Measurements from ENCODE around the gene HSD17B12. TPM values are rescaled to one million over a fixed set of nuclear protein-coding genes. Genes with fewer than 3 reads are reported as not detected.

The HSD17B12 gene
- total and polyA plus RNA-seq, 2 experiments from 2014 or later, result 83.2 to 137 TPM

DNA sequence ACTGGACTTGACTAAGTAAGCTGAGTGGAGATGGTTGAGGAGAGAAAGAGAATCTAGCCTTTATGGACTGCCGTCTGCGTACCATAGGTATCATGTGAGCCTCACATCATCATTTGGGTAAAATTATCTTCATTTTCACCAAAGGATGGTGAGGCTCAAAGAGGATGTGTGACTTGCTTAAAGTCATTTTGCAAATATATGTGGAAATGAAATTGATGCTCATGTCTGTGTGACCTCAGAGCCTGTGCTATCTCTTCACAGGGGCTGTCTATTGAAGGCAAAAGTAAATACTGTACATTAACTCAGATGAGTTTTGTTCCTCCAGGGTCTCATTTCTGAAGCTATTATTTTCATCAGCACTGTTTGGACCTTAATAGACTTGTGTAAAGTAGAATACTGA, 116.8 kb downstream of the HSD17B12 start:
- H3K4me3 ChIP-seq, result no peak overlapping the region
- TF ChIP-seq, protein P1, sequence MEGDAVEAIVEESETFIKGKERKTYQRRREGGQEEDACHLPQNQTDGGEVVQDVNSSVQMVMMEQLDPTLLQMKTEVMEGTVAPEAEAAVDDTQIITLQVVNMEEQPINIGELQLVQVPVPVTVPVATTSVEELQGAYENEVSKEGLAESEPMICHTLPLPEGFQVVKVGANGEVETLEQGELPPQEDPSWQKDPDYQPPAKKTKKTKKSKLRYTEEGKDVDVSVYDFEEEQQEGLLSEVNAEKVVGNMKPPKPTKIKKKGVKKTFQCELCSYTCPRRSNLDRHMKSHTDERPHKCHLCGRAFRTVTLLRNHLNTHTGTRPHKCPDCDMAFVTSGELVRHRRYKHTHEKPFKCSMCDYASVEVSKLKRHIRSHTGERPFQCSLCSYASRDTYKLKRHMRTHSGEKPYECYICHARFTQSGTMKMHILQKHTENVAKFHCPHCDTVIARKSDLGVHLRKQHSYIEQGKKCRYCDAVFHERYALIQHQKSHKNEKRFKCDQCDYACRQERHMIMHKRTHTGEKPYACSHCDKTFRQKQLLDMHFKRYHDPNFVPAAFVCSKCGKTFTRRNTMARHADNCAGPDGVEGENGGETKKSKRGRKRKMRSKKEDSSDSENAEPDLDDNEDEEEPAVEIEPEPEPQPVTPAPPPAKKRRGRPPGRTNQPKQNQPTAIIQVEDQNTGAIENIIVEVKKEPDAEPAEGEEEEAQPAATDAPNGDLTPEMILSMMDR (IDR thresholded peaks at IDR 0.05; ENCODE audit: poor library complexity), result no peak
- TF ChIP-seq EZH2phosphoT487 (IDR thresholded peaks at IDR 0.05; ENCODE audit: low read depth, severe bottlenecking, unreplicated experiment), result no peak
- no peak for TF ChIP-seq EZH2 (IDR thresholded peaks at IDR 0.05; ENCODE audit: borderline replicate concordance)
- 94% methylated on average over 2 of the region's 2 CpGs for WGBS (ENCODE audit: low lambda C conversion rate, missing lambda C conversion rate)
- H3K27ac ChIP-seq, result no peak overlapping the region
- H3K9me2 ChIP-seq (replicated peaks; ENCODE audit: insufficient read depth), result no peaks in the 10 kb centered on the region
- H3K4me2 ChIP-seq, result no peak overlapping the region
- DNase-seq (ENCODE audit: low spot score), result no peak
- H3K27me3 ChIP-seq, result no peaks in the 10 kb centered on the region
- no peaks in the 10 kb centered on the region for H4K20me1 ChIP-seq (ENCODE audit: insufficient read depth, poor library complexity, severe bottlenecking)
- H3K9me3 ChIP-seq (ENCODE audit: low read depth), result no peaks in the 10 kb centered on the region
- H3K79me2 ChIP-seq, result peaks cover 2% of the 10 kb centered on the region
- no peaks in the 10 kb centered on the region for H3K4me1 ChIP-seq (ENCODE audit: insufficient read depth)
- H3K36me3 ChIP-seq (replicated peaks; ENCODE audit: insufficient read depth, low read depth), result no peaks in the 10 kb centered on the region
- no peak overlapping the region for H2AFZ ChIP-seq

DNA sequence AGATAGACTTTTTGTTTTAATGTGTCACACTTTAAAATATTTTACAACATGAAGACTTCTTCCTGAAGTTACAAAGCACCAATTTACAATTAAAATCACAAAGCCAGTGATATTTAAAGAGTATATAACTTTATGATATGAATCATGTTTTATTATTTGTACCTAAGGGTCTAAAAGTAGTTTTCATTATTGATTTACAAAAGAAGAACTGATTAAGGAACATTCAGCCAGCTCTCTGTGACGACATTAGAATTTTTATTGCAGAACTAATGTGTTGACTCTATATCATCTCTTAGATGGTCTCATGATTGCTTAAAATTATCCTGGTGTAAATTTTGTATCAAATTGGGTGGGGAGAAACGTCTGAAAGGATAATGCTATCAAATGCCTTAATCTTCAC, 117.3 kb downstream of the HSD17B12 start:
- Histone ChIP-seq H4K20me1 (ENCODE audit: insufficient read depth, poor library complexity, severe bottlenecking) (no peaks in the 10 kb centered on the region), H3K4me3 (no peak overlapping the region), H3K36me3 (replicated peaks; ENCODE audit: insufficient read depth, low read depth) (no peaks in the 10 kb centered on the region), H3K4me1 (ENCODE audit: insufficient read depth) (no peaks in the 10 kb centered on the region), H3K9me3 (ENCODE audit: low read depth) (no peaks in the 10 kb centered on the region), H2AFZ (no peak overlapping the region), H3K4me2 (no peak overlapping the region), H3K9me2 (replicated peaks; ENCODE audit: insufficient read depth) (no peaks in the 10 kb centered on the region), H3K27ac (no peak overlapping the region), H3K79me2 (peaks cover 2% of the 10 kb centered on the region), H3K27me3 (no peaks in the 10 kb centered on the region)
- no peak for TF ChIP-seq EZH2phosphoT487 (IDR thresholded peaks at IDR 0.05; ENCODE audit: low read depth, severe bottlenecking, unreplicated experiment)
- no peak for TF ChIP-seq EZH2 (IDR thresholded peaks at IDR 0.05; ENCODE audit: borderline replicate concordance)
- TF ChIP-seq, protein P1 (IDR thresholded peaks at IDR 0.05; ENCODE audit: poor library complexity), result no peak
- WGBS (ENCODE audit: low lambda C conversion rate, missing lambda C conversion rate), result 76% methylated on average over 2 of the region's 2 CpGs
- no peak for DNase-seq (ENCODE audit: low spot score)

DNA sequence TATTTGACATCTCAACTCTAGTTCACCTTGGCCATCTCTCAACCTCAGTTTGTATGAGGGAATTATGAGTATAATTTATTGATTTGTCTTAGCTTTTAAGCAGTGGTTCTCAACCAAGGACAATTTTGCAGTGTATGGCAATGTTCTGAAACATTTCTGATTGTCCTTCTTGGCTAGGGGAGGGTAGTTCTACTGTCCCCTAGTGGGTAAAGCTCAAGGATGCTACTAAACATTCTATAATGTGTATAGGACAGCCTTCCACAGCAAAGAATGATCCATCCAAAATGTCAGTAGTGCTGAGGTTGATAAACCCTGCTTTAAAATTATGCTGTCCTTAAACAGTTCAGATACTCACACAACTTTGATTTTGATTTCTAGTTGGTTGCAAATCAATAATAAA, 122.0 kb downstream of the HSD17B12 start:
- Histone ChIP-seq H3K79me2 (no peaks in the 10 kb centered on the region), H3K9me3 (ENCODE audit: low read depth) (no peaks in the 10 kb centered on the region), H3K36me3 (replicated peaks; ENCODE audit: insufficient read depth, low read depth) (no peaks in the 10 kb centered on the region), H3K27ac (no peak overlapping the region), H4K20me1 (ENCODE audit: insufficient read depth, poor library complexity, severe bottlenecking) (no peaks in the 10 kb centered on the region), H3K4me2 (no peak overlapping the region), H2AFZ (no peak overlapping the region), H3K4me3 (no peak overlapping the region), H3K9me2 (replicated peaks; ENCODE audit: insufficient read depth) (no peaks in the 10 kb centered on the region), H3K4me1 (ENCODE audit: insufficient read depth) (no peaks in the 10 kb centered on the region), H3K27me3 (no peaks in the 10 kb centered on the region)
- TF ChIP-seq, protein P1 (IDR thresholded peaks at IDR 0.05; ENCODE audit: poor library complexity), result peak; percentile 11
- no peak for TF ChIP-seq EZH2phosphoT487 (IDR thresholded peaks at IDR 0.05; ENCODE audit: low read depth, severe bottlenecking, unreplicated experiment)
- no peak for DNase-seq (ENCODE audit: low spot score)

DNA sequence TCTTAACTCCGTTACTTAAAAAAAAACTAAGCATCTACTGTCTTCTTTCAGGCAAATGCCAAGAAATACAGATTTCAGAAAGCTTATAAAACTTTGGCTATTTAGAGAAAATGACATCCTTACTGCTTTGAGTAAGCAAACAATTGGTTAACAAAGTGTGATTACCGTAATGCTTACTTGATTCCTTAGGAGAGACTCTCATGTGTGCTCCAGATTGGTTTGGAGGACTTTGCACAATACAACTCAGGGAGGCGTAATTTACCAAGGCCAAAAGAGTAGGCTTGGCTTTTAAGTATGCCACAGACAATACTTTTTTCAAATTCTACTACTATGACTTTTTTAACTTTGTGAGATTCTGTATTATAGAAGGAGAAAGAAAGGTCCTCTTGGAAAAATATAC, 123.2 kb downstream of the HSD17B12 start:
- TF ChIP-seq EZH2 (IDR thresholded peaks at IDR 0.05; ENCODE audit: borderline replicate concordance) (no peak), EZH2phosphoT487 (IDR thresholded peaks at IDR 0.05; ENCODE audit: low read depth, severe bottlenecking, unreplicated experiment) (no peak)
- Histone ChIP-seq H2AFZ (no peak overlapping the region), H4K20me1 (ENCODE audit: insufficient read depth, poor library complexity, severe bottlenecking) (no peaks in the 10 kb centered on the region), H3K9me2 (replicated peaks; ENCODE audit: insufficient read depth) (no peaks in the 10 kb centered on the region), H3K9me3 (ENCODE audit: low read depth) (no peaks in the 10 kb centered on the region), H3K79me2 (no peaks in the 10 kb centered on the region), H3K36me3 (replicated peaks; ENCODE audit: insufficient read depth, low read depth) (no peaks in the 10 kb centered on the region), H3K4me2 (no peak overlapping the region), H3K4me1 (ENCODE audit: insufficient read depth) (no peaks in the 10 kb centered on the region), H3K27me3 (no peaks in the 10 kb centered on the region), H3K27ac (no peak overlapping the region), H3K4me3 (no peak overlapping the region)
- DNase-seq (ENCODE audit: low spot score), result no peak
- WGBS (ENCODE audit: low lambda C conversion rate, missing lambda C conversion rate), result 76% methylated on average over 3 of the region's 3 CpGs
